SH-SY5Y (cell line): ENCODE results near the gene C2orf76.

Experiments used
- GATA2 ChIP-seq: IDR thresholded peaks from 2 replicates; pipeline ENCODE4 v1.6.1; 2011; ENCODE audit warnings: mild to moderate bottlenecking, low read depth, low read length
- GATA3 ChIP-seq: IDR thresholded peaks from 2 replicates; pipeline ENCODE4 v1.6.1; 2011; ENCODE audit warnings: low read depth, mild to moderate bottlenecking, low read length, moderate library complexity

Gene C2orf76

DNA sequence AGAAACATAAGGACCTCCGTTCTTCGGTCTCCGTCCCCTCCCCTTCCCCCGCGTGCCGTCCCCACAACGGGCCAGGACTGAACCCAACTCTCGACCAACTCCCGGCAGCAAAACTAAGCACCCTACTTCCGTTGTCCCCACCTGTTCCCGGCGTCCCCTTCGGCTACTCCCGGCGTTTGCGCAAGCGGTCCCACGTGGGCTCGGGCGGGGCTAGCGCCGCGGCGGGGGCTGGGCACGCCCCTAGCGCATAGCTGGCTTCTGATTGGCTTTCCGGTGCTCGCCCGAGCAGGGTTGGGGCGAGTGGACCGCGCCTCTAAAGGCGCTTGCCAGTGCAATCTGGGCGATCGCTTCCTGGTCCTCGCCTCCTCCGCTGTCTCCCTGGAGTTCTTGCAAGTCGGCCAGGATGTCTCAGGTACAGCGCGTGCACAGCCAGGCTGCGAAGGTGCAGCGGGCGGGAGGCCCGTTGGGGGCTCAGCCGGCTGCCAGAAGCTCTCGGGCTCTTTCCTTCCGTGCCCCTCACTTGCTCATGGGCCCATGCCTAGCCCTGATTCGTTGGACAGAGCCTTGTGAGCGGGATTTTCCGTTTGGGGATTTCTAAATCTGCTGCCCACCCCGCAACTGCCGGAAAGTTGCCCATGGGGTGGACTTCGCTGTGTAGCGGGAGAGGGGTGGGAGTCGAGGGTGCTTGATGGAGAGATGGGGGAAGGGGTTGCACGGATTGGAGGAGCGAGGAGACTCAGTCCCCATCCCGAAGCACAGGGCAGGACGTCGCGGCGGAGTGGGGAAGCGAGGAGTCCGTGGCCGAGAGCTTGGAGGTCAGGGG lies at the start of gene C2orf76, which contains the start of gene DBI:
C2orf76 (minus strand) TSS at position 186 of the 823 bp plus-strand sequence. CDS start 26,875 bp downstream, outside the sequence.
DBI (plus strand) TSS at position 329 of the 823 bp plus-strand sequence; CDS start at position 404, 75 bp downstream.
- TF ChIP-seq GATA3 (no peak), GATA2 (peak; percentile 74)

DNA sequence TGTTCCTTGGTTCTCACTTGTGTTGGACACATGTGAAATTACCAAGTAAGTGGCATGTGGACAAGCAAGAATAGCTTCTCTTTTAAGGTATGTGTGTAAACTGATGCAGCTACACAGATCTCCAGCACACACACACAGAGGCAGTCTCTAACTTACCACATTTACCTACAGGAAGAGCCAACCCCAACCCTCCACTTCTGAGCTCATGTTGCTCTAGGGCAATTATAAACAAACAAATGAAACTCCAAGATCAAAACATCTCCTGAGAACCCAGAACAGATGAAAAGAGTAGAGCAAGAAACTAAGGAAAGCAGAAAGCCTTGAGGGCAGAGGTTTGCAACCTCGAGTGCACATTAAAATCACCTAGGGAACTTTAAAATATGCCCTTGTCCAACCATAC lies 49.0 kb upstream of the C2orf76 start:
- no peak for TF ChIP-seq GATA3
- no peak for TF ChIP-seq GATA2

DNA sequence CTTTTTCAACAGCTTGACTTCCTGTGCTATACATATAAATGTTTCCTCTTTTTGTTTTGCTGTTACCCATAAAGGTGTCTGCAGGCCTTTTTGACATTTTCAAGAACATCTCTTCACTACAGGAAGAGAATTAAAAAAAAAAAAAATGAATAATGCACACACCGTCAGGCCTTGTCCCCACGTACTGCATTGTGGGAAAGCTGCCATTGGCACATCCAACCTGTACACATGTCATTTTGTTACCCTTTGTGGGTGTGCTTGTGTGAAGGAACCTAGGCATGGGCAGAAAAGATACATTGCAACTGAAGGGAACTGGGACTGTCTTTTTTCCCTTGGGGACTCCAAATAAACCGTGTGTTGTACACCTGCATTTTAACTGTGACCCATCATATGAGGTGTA lies 48.3 kb upstream of the C2orf76 start:
- TF ChIP-seq GATA3 = no peak
- TF ChIP-seq GATA2 = no peak

DNA sequence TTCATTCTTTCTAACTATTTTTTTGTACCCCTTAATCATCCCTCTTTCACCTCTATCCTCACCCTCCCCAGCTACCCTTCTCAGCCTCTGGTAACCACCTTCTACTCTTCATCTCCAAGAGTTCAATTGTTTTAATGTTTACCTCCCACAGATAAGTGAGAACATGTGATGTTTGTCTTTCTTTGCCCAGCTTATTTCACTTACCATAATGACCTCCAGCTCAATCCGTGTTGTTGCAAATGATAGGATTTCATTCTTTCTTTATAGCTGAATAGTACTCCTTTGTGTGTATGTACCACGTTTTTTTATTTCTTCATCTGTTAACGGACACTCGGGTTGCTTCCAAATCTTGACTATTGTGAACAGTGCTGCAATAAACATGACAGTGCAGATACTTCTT lies 42.9 kb upstream of the C2orf76 start:
- TF ChIP-seq GATA3 = no peak
- no peak for TF ChIP-seq GATA2

DNA sequence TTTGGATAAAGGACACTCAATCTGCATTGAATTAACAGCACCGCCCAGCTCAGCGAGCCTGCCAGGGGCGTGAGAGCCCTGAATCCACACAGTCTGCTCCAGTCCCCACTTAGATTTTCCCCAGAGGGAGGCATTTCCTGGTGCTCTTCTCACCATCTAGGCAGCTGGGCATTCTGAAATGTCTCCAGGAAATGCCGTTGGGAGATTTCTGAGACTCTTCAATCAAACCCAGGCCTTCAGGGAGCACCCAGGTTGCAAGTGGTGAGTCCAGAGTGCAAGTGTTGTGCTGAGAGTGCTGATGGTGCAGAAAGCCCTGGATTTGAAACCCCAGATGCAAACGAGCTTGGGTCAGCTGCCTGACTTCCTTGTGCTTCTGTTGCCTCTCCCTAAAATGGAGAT lies 41.6 kb upstream of the C2orf76 start:
- TF ChIP-seq GATA2 = no peak
- no peak for TF ChIP-seq GATA3

DNA sequence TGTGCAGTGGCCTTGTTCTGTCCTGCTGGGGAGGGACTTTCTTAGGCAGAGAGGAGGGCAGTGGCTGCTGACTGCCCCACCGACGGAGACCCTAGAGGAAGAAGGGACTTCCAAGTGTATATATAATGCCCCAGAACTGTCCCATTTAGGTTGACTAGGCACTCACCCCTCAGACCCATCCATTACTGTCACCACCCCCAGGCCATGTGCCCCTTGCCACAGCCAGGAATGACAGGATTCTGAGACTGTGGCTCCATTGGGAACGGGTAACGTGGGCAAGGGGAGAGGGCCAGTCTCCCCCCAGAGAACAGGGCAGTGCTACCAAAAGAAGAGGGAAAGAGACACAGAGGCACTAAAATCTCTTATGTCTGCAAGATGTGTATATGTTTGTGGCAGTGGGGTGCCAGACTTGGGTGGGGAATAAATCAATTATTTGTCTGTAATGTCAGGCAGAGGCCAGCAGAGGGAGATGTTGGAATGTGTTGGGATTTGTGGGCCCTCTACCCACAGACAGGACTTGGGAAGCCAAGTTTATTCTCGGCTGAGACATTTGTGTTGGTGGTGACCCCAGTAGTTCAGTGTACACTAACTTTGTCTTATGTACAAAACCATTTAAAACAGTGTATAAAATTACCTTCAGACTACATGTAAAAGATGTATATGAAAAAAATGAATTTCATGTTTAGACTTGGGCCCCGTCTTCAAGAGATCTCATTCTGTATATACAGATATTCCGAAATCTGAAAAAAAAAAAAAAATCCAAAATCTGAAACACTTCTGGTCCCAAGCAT lies 41.0 kb upstream of the C2orf76 start:
- TF ChIP-seq GATA3 = no peak
- no peak for TF ChIP-seq GATA2

DNA sequence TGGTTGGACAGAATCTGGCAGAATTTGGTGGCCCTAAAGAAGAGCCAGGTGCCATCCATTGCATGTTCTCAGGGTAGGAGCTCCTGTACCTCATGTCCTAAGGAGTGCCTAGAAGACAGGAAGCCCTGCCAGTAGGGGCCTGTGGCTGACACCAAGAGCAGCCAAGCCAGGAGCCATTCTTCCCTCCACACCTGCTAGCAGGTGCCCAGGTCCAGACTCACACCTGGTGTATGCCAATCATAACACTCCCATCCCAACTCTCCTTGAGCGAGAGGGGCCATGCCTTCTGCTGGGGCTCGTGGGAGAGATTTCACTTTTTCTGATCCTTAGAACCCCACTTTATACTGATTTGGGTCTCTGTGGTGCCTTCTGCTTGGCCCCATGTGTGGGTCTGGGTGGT lies 38.5 kb upstream of the C2orf76 start:
- TF ChIP-seq GATA3 (no peak), GATA2 (no peak)

DNA sequence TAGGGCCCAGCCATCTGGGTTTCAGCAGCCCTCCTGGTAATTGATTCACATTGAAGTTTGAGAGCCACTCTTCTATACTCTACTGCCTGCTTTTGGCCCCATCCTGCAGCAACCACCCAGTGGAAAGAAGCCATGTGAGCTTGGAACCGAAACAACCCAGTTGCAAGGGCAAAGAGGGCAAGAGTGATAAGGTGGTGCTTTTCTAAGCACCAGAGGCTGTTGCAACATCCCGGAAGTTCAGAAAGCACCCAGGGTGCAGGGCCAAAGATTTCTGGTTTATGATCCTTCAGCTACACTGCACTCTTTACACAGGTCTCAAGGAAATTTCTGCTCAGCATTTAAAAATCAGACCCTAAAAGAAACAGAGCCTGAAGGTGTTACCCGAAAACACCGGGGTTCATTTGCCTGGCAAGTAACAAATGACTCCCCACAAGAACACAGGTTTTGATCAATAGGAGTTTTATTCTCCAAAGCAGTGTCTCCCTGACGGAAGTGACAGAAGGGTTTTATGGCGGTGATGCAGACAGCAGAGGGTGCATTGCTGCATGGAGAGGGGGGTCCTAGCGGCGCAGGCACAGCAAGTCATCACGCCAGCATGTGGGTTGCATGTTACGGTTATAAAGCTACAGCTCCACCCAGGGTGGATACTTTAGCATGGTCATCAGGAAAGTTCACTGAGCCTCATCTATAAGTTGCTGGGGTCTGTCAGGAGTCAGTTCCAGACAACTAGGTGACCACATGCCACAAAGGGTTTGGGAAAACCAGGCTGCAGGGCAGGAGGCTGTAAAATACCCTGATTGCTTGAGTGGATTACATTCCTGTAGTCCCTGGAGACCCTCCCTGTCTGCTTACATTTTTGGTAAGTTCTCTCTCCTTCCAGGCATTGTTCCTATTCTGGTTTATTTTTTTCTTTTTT lies 36.3 kb upstream of the C2orf76 start:
- TF ChIP-seq GATA3 = no peak
- TF ChIP-seq GATA2 = no peak

DNA sequence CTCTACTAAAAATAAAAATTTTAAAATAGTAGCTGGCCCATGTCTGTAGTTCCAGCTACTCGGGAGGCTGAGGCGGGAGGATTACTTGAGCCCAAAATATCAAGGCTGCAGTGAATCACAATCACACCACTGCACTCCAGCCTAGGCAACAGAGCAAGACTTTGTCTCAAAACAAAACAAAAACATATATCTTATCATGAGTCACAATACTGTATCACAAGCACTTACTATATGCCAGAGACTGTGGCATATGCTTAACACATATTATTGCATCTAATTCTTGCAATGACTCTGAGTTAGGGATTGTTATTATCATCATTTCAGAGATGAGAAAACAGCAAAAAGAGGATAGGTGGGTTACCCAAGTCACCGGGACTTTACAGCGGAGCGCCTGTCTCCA lies 35.5 kb upstream of the C2orf76 start:
- TF ChIP-seq GATA3 (no peak), GATA2 (no peak)

DNA sequence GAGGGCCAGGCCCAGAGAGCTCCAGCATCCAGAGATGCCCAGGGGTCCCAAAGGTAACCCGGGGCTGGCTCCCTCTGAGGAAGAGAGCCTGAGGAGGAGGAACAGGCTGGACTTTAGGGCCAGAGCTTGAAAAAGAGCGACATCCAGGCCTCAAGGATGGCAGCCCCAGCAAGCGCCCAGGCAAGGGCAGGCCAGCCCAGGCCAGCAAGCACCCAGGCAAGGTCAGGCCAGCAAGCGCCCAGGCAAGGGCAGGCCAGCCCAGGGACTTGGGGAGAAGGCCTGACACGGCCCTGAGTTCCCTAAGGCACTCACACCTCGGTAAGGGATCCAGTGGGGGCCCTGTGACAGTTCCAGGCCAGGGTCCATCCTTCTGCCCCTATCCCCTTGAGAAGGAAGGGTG lies 30.6 kb upstream of the C2orf76 start:
- TF ChIP-seq GATA2 (no peak), GATA3 (no peak)

DNA sequence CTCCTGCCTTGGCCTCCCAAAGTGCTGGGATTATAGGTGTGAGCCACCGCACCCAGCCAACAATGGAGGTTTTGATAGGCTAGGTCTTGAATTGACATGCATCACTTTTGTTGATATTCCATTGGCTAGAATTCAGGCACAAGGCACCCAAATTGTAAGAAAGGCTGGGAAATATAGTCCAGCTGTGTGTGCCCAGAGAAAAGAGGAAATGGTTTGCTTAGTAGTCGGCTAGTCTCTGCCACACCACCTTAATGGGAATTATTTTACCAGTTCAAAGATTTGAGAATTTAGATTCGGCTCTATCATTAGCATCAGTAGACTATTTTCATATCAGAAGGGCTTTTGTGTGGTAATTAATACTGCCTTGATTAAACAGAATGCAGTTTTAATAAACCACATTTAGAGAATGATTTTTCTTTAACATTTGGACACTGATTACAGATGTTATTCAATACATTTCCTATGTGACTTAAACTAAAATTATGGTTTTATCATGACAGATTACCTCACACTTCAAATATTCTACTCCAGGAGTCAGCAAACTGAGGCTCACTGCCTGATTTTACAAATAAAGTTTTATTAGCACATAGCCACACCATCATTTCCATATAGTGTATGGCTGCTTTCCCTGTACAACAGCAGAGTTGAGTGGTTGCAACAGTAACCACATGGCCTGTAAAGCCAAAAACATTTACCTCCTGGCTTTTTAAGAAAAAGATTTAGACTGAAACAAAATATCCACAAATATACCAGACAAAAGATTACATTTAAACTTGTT lies 27.5 kb upstream of the C2orf76 start:
- TF ChIP-seq GATA3 (no peak), GATA2 (no peak)

DNA sequence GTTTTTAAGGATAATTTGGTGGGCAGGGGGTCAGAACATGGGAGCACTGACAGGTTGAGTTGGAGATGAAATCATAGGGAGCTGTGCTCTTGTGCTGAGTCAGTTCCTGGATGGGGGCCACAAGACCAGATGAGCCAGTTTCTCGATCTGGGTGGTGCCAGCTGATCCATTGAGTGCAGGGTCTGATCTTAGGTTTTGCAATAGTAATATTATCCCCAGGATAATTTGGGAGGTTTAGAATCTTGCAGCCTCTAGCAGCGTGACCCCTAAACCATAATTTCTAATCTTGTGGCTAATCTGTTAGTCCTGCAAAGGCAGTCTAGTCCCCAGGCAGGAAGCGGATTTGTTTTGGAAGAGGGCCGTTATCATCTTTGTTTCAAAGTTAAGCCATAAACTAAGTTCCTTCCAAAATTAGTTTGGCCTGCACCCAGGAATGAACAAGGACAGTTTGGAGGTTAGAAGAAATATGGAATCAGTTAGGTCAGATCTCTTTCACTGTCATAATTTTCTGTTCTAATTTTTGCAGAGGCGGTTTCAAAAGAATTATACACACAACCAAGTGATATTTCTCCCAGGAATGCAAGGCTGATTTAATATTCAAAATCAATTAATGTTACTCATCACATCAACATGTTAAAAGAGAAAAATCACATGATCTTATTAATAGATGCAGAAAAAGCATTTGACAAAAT lies 23.1 kb upstream of the C2orf76 start:
- TF ChIP-seq GATA3 = no peak
- no peak; the same call in 1 of the 2 replicates for TF ChIP-seq GATA2
